Astrocyte of the spinal cord (primary cell): ENCODE measurements around the gene UBE2Q2.
A peak's percentile ranks its signal among the peaks of the same experiment; 100 is the strongest.

Experiments used
- DNase-seq: peaks from one replicate; pipeline ENCODE4 v3.0.0; 2011; ENCODE audit warnings: low read depth, low spot score
- H3K4me3 ChIP-seq: 2 replicates; pipeline ENCODE4 v1.5.1; 2011; ENCODE audit warnings: low read depth, mild to moderate bottlenecking, low read length, moderate library complexity
- in situ Hi-C: cut with HindIII; loops from 2 replicates; pipeline ENCODE4 v1.10.0; 2017; ENCODE audit warnings: low sequenced_read_pairs
- TF ChIP-seq, protein P1 (sequence below): IDR thresholded peaks from 2 replicates; pipeline ENCODE4 v1.5.1; 2012; ENCODE audit warnings: low read depth, mild to moderate bottlenecking, low read length, inconsistent platforms

Gene UBE2Q2

DNA sequence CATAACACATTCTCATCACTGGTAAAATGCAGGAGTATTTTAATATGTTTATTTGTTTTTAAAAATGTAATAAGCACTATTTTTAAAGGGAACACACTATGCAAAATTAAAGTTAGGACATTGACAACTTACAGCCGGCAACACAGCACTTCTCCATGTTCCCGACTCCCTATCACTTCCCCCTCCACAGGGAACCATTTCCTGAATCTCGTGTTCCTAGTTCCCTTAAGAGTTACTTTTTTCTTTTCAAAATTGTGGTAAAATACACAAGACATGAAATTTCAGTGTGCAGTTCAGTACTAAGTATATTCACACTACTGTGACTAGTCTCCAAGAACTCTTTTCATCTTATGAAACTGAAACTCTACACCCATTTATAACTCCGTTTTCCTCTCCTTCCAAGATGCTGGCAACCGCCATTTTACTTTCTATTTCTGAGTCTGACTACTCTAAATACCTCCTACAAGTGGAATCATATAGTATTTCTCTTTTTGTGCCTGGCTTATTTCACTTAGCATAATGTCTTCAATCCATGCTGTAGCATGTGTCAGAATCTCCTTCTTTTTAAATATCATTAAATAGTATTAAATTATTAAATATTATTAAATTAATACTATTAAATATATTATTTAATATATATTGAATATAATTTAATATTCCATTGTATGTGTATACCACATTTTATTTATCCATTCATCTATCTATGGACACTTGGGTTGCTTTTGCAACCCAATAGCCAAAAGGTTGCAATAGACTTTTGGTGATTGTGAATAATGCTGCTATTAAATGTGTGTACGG, 25.9 kb upstream of the UBE2Q2 start:
- no peak overlapping the region for H3K4me3 ChIP-seq
- TF ChIP-seq, protein P1, sequence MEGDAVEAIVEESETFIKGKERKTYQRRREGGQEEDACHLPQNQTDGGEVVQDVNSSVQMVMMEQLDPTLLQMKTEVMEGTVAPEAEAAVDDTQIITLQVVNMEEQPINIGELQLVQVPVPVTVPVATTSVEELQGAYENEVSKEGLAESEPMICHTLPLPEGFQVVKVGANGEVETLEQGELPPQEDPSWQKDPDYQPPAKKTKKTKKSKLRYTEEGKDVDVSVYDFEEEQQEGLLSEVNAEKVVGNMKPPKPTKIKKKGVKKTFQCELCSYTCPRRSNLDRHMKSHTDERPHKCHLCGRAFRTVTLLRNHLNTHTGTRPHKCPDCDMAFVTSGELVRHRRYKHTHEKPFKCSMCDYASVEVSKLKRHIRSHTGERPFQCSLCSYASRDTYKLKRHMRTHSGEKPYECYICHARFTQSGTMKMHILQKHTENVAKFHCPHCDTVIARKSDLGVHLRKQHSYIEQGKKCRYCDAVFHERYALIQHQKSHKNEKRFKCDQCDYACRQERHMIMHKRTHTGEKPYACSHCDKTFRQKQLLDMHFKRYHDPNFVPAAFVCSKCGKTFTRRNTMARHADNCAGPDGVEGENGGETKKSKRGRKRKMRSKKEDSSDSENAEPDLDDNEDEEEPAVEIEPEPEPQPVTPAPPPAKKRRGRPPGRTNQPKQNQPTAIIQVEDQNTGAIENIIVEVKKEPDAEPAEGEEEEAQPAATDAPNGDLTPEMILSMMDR = no peak
- peak; percentile 33 for DNase-seq
- in situ Hi-C loops = no loop called here

DNA sequence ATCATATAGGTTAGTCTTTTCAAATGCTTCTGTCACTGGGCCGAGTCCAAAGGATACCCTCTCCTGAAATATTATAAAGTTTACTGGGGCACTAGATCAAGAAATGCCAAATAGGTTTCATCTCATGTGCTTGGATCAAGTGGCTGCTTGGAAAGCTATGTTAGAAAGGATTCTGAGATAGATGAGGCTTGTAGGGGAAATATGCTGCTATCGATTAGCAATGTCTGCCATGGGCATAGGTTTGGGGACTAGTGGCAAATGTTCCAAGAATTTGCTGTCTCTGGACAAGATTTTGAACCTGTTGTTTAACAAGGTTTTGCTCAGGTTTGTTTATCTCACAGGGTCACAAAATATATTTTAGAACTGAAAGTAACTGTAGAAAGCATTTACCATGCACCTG, 23.0 kb upstream of the UBE2Q2 start:
- H3K4me3 ChIP-seq = no peak overlapping the region
- in situ Hi-C loops = no loop called here
- no peak for DNase-seq
- TF ChIP-seq, protein P1 = no peak

DNA sequence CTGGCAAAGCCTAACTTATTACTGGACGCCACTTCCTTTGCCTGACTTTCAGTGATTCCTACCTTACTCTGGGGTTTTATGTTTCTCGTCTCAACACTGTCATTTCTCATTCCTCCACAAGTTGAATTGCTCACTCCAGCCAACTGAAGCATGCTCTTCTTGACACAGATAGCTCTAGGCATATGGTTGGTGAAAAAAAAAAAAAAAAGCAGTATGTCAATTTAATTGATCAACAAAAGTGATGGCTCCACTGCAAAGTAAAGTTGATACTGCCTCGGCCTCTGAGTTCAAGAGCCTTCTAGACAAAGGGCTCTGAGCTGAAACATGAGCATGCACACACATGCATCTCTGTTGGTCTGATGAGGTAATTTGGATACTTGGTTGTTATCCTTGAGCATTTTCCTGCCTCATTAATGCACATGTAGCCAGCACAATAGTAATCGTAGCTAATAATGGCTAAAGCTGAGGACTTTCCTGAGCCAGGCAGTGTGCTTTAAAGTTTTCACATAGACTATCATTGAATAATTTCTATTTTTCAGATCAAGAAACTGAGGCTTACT, 21.4 kb upstream of the UBE2Q2 start:
- in situ Hi-C loops = no loop called here
- no peak for DNase-seq
- no peak overlapping the region for H3K4me3 ChIP-seq
- TF ChIP-seq, protein P1 = no peak

GRCh38 chr15:75822685-75823278, 20.5 kb upstream of the UBE2Q2 start:
- TF ChIP-seq, protein P1 = no peak
- DNase-seq = no peak
- H3K4me3 ChIP-seq = no peak overlapping the region
- in situ Hi-C loops = no loop called here

GRCh38 chr15:75823860-75824613, 19.2 kb upstream of the UBE2Q2 start:
- TF ChIP-seq, protein P1 = no peak
- H3K4me3 ChIP-seq = no peak overlapping the region
- in situ Hi-C loops = no loop called here
- DNase-seq = no peak

- TF ChIP-seq, protein P1 = no peak
- in situ Hi-C loops = no loop called here
- no peak overlapping the region for H3K4me3 ChIP-seq
- no peak for DNase-seq
Measured at GRCh38 chr15:75827691-75828090, 15.6 kb upstream of the UBE2Q2 start.
